ENCODE data around the gene PSG6.
"Not testable (repeated sequence)": the region's sequence is repeated elsewhere in the genome, so short reads cannot be mapped to it uniquely, and the experiment has no call there.

GRCh38 chr19:42912941-42913340, 4.8 kb downstream of the PSG6 start:
- TF ChIP-seq CTCF, ZNF24, GFI1B, ZNF645 (tag by site-specific recombination; IDR thresholded peaks at IDR 0.05): not testable (repeated sequence)
